Neural cell (in vitro differentiated cells): ENCODE results near the gene F8A3. TPM values are rescaled to one million over a fixed set of nuclear protein-coding genes. Genes with fewer than 3 reads are reported as not detected.

Experiments used
- H2AFZ ChIP-seq: fragments of 200-600, 300-800 bp; sonication (generic), shearing (Covaris generic); 2 replicates; pipeline ENCODE4 v1.6.0; 2014; ENCODE audit warnings: low read depth, mild to moderate bottlenecking, antibody characterized with exemption, low read length, moderate library complexity
- H3F3A ChIP-seq: fragments of 200-600 bp; shearing (Covaris generic); 2 replicates; pipeline ENCODE4 v1.6.1; 2016; ENCODE audit warnings: mild to moderate bottlenecking, moderate library complexity, mixed read lengths, antibody characterized with exemption, low read length; ENCODE audit not compliant: insufficient read depth, poor library complexity, severe bottlenecking
- H3K27ac ChIP-seq: fragments of 200-600, 300-800 bp; sonication (generic), shearing (Covaris generic); 2 replicates; pipeline ENCODE4 v1.5.1; 2014; ENCODE audit warnings: mild to moderate bottlenecking, low read length, moderate library complexity
- H3K27me3 ChIP-seq: fragments of 300-800, 200-600 bp; sonication (generic), shearing (Covaris generic); 2 replicates; pipeline ENCODE4 v1.6.0; 2014; ENCODE audit warnings: mild to moderate bottlenecking, low read depth, low read length, moderate library complexity; ENCODE audit not compliant: insufficient read depth
- H3K36me3 ChIP-seq: fragments of 300-800, 200-600 bp; sonication (generic), shearing (Covaris generic); 2 replicates; pipeline ENCODE4 v1.5.1; 2014; ENCODE audit warnings: mild to moderate bottlenecking, antibody characterized with exemption, low read length, moderate library complexity; ENCODE audit not compliant: insufficient read depth
- H3K4me2 ChIP-seq: fragments of 300-800, 200-600 bp; sonication (generic), shearing (Covaris generic); 2 replicates; pipeline ENCODE4 v1.6.0; 2014; ENCODE audit warnings: mild to moderate bottlenecking, low read length
- H3K4me3 ChIP-seq: fragments of 300-800, 200-600 bp; sonication (generic), shearing (Covaris generic); 2 replicates; pipeline ENCODE4 v1.5.1; 2014; ENCODE audit warnings: mild to moderate bottlenecking, low read length, moderate library complexity
- H3K79me2 ChIP-seq: fragments of 200-600 bp; shearing (Covaris generic); replicated peaks from 2 replicates; pipeline ENCODE4 v1.6.0; 2014; ENCODE audit warnings: mild to moderate bottlenecking, low read length, moderate library complexity; ENCODE audit not compliant: insufficient read depth
- H3K9ac ChIP-seq: fragments of 300-800, 200-600 bp; sonication (generic), shearing (Covaris generic); 2 replicates; pipeline ENCODE4 v1.6.1; 2016; ENCODE audit warnings: mild to moderate bottlenecking, low read length, mixed read lengths
- H3K9me2 ChIP-seq: fragments of 200-600 bp; shearing (Covaris generic); 2 replicates; pipeline ENCODE4 v1.6.1; 2016; ENCODE audit warnings: mild to moderate bottlenecking, low read length, mixed read lengths; ENCODE audit not compliant: insufficient read depth
- H3K9me3 ChIP-seq: fragments of 200-600, 300-800 bp; sonication (generic), shearing (Covaris generic); 2 replicates; pipeline ENCODE4 v1.6.1; 2016; ENCODE audit warnings: mild to moderate bottlenecking, mixed run types, low read length, moderate library complexity, mixed read lengths
- H4K20me1 ChIP-seq: fragments of 200-600 bp; shearing (Covaris generic); 2 replicates; pipeline ENCODE4 v1.6.1; 2016; ENCODE audit warnings: mild to moderate bottlenecking, mixed run types; ENCODE audit not compliant: insufficient read depth
- CTCF ChIP-seq: fragments of 450-650 bp; IDR thresholded peaks from 2 replicates; pipeline ENCODE4 v1.5.1; 2014; ENCODE audit warnings: antibody characterized with exemption, mild to moderate bottlenecking, moderate library complexity; ENCODE audit not compliant: poor library complexity, severe bottlenecking
- EP300 ChIP-seq: fragments of 450-650 bp; conservative IDR thresholded peaks from 2 replicates; pipeline ENCODE4 v1.6.1; 2014; ENCODE audit warnings: antibody characterized with exemption, mild to moderate bottlenecking, moderate library complexity; ENCODE audit not compliant: poor library complexity, severe bottlenecking
- EZH2 ChIP-seq: fragments of 200-600, 300-800 bp; shearing (Covaris generic), sonication (generic); IDR thresholded peaks from 2 replicates; pipeline ENCODE4 v1.6.1; 2014; ENCODE audit warnings: antibody characterized with exemption, low read length, borderline replicate concordance, mild to moderate bottlenecking; ENCODE audit not compliant: insufficient read depth, poor library complexity, severe bottlenecking
- MXI1 ChIP-seq: fragments of 450-650 bp; conservative IDR thresholded peaks from 2 replicates; pipeline ENCODE4 v1.6.1; 2014; ENCODE audit warnings: antibody characterized with exemption, mild to moderate bottlenecking; ENCODE audit not compliant: poor library complexity, severe bottlenecking
- POLR2AphosphoS5 ChIP-seq: IDR thresholded peaks from 2 replicates; pipeline ENCODE4 v1.6.1; 2012
- RAD21 ChIP-seq: fragments of 450-650 bp; conservative IDR thresholded peaks from 2 replicates; pipeline ENCODE4 v1.6.1; 2014; ENCODE audit warnings: antibody characterized with exemption, mild to moderate bottlenecking, moderate library complexity
- REST ChIP-seq: IDR thresholded peaks from 2 replicates; pipeline ENCODE4 v1.6.1; 2012; ENCODE audit warnings: borderline replicate concordance
- SMC3 ChIP-seq: fragments of 450-650 bp; conservative IDR thresholded peaks from 2 replicates; pipeline ENCODE4 v1.6.1; 2014; ENCODE audit warnings: antibody characterized with exemption, mild to moderate bottlenecking, moderate library complexity; ENCODE audit not compliant: poor library complexity
- TAF1 ChIP-seq: IDR thresholded peaks from 2 replicates; pipeline ENCODE4 v1.6.1; 2012; ENCODE audit warnings: low read depth
- polyA plus RNA-seq: library from polyadenylated mRNA; depleted of rRNA; stranded (reverse); fragments of >200 nt; gene quantifications from 2 replicates; pipeline ENCODE4 v1.2.3, GENCODE V29; 2014

F8A3 gene
- polyA plus RNA-seq, 1 donor from 2014 or later = not detected

- H3K4me2 ChIP-seq = no peak overlapping the region
- no peaks in the 10 kb centered on the region for H3K27me3 ChIP-seq
- H3K9me2 ChIP-seq = no peaks in the 10 kb centered on the region
- H3F3A ChIP-seq = no peaks in the 10 kb centered on the region
- H3K27ac ChIP-seq = no peak overlapping the region
- H4K20me1 ChIP-seq = no peaks in the 10 kb centered on the region
- no peak overlapping the region for H3K4me3 ChIP-seq
- TF ChIP-seq EP300 (no peak), EZH2 (no peak), REST (no peak), RAD21 (no peak), MXI1 (no peak), CTCF (no peak), TAF1 (no peak), SMC3 (no peak), POLR2AphosphoS5 (no peak)
- H3K79me2 ChIP-seq = no peaks in the 10 kb centered on the region
- H2AFZ ChIP-seq = no peak overlapping the region
- H3K36me3 ChIP-seq = no peaks in the 10 kb centered on the region
- no peaks in the 10 kb centered on the region for H3K9me3 ChIP-seq
- H3K9ac ChIP-seq = no peak overlapping the region
Observed at GRCh38 chrX:155435744-155436112, 22.7 kb downstream of the F8A3 start.

GRCh38 chrX:155434906-155435743 lies 23.3 kb downstream of the F8A3 start:
- no peak overlapping the region for H3K9ac ChIP-seq
- H3K9me3 ChIP-seq = no peaks in the 10 kb centered on the region
- no peak overlapping the region for H2AFZ ChIP-seq

More at GRCh38 chrX:155434906-155435743, 23.3 kb downstream of the F8A3 start:
- H3K4me2 ChIP-seq = no peak overlapping the region
- no peak overlapping the region for H3K27ac ChIP-seq
- no peaks in the 10 kb centered on the region for H4K20me1 ChIP-seq
- no peaks in the 10 kb centered on the region for H3F3A ChIP-seq
- H3K4me3 ChIP-seq = no peak overlapping the region
- H3K36me3 ChIP-seq = no peaks in the 10 kb centered on the region
- TF ChIP-seq POLR2AphosphoS5 (no peak), MXI1 (no peak), EZH2 (no peak), EP300 (no peak), SMC3 (no peak), RAD21 (no peak), REST (no peak), TAF1 (no peak), CTCF (no peak)
- H3K27me3 ChIP-seq = no peaks in the 10 kb centered on the region
- H3K79me2 ChIP-seq = no peaks in the 10 kb centered on the region
- no peaks in the 10 kb centered on the region for H3K9me2 ChIP-seq
